OCI-LY1 (cell line): Measurements from ENCODE around the gene CNNM1.

ENCODE experiments used
- CTCF ChIP-seq: fragments of 200-600 bp; sonication (generic), shearing (Covaris generic); IDR thresholded peaks from 2 replicates; pipeline ENCODE4 v1.5.1; 2017; ENCODE audit warnings: mild to moderate bottlenecking, antibody characterized with exemption, low read length, moderate library complexity, mixed read lengths
- EZH2 ChIP-seq: fragments of 200-600 bp; sonication (generic), shearing (Covaris generic); IDR thresholded peaks from 2 replicates; pipeline ENCODE4 v1.8.0; 2017; ENCODE audit warnings: borderline replicate concordance, mixed run types, mild to moderate bottlenecking, antibody characterized with exemption, low read length, moderate library complexity, mixed read lengths

GRCh38 chr10:99280472-99280871, 48.7 kb upstream of the CNNM1 start:
- TF ChIP-seq CTCF (no peak), EZH2 (no peak)
